Left lung (tissue), 10 donors: ENCODE results near the gene DLG2. TPM values are rescaled to one million over a fixed set of nuclear protein-coding genes. Genes with fewer than 3 reads are reported as not detected.

Source experiments
- ATAC-seq: fragments of 200-7000 bp; cut with Tn5 transposase; one replicate; pipeline ENCODE4 v1.9.1; 2020; ENCODE audit warnings: moderate library complexity
- DNase-seq, 4 donors: peaks; one replicate each; pipeline ENCODE4 v3.0.0-alpha.2; 2013 to 2020
- H3K27ac ChIP-seq, 2 donors: fragments of 200-600 bp; sonication (generic) in 1 of 2; one replicate each; pipeline versions ENCODE4 v1.5.0 to v1.8.0; 2020 to 2021
- H3K27me3 ChIP-seq, 2 donors: fragments of 200-600 bp; sonication (generic) in 1 of 2; one replicate each; pipeline versions ENCODE4 v1.5.0 to v1.8.0; 2020 to 2021
- H3K36me3 ChIP-seq, 2 donors: fragments of 200-600 bp; sonication (generic) in 1 of 2; one replicate each; pipeline versions ENCODE4 v1.5.0 to v1.8.0; 2020 to 2021
- H3K4me1 ChIP-seq, 2 donors: fragments of 200-600 bp; one replicate each; pipeline ENCODE4 v1.8.0; 2021
- H3K4me3 ChIP-seq, 2 donors: fragments of 200-600 bp; sonication (generic) in 1 of 2; one replicate each; pipeline versions ENCODE4 v1.5.0 to v1.8.0; 2020 to 2021; ENCODE audit warnings: mild to moderate bottlenecking in 1 of 2
- H3K9me3 ChIP-seq, 2 donors: fragments of 200-600 bp; sonication (generic) in 1 of 2; one replicate each; pipeline versions ENCODE4 v1.5.0 to v1.8.0; 2020 to 2021
- CTCF ChIP-seq, 2 donors: fragments of 200-600 bp; sonication (generic) in 1 of 2; IDR thresholded peaks; one replicate each; pipeline versions ENCODE4 v1.5.0 to v1.8.0; 2021; ENCODE audit warnings: antibody characterized with exemption in 2 of 2
- intact Hi-C, 2 donors: fragments of 100-400 bp; cut with DNase I; formaldehyde crosslinking; loops; one replicate each; pipeline versions ENCODE4 v1.11.2 to v1.14.2; 2022
- polyA plus RNA-seq, 6 donors: library from polyadenylated mRNA; unstranded; fragments of 120-200 nt; gene quantifications; one replicate each; pipeline ENCODE4 v1.2.1, GENCODE V29; 2013; ENCODE audit not compliant: insufficient read length in 6 of 6
- total RNA-seq, 2 donors: library from RNA; stranded (reverse); fragmentation: NEBNext Ultra II Directional; extraction: Animal tissue kit (Norgen Biotek cat#: 25700); gene quantifications; one replicate each; pipeline ENCODE4 v1.2.1, GENCODE V29; 2021
- donor health status: DM: no; HTN: yes; CAD: no.
- donor health status: DM: no; HTN: no; CAD: no.

Gene DLG2
- total and polyA plus RNA-seq, 8 donors: 4.5 to 15.0 (median 8.6) TPM

- no peak for TF ChIP-seq CTCF (IDR thresholded peaks at IDR 0.05)
- Histone ChIP-seq H3K9me3 (no peaks in the 10 kb centered on the region), H3K4me1 (no peaks in the 10 kb centered on the region), H3K4me3 (no peak overlapping the region), H3K27me3 (no peaks in the 10 kb centered on the region), H3K36me3 (no peaks in the 10 kb centered on the region), H3K27ac (no peak overlapping the region)
- DNase-seq (no peak), ATAC-seq (no peak)
- intact Hi-C loops: no loop called here
Observed at GRCh38 chr11:84218318-84218717, 1408.8 kb downstream of the DLG2 start.

- TF ChIP-seq CTCF (IDR thresholded peaks at IDR 0.05): no peak
- intact Hi-C loops: no loop called here
Observed at GRCh38 chr11:84215672-84216071, 1411.5 kb downstream of the DLG2 start.

GRCh38 chr11:84214557-84214956 is 1412.6 kb downstream of the DLG2 start:
- intact Hi-C loops: no loop called here
- Histone ChIP-seq H3K27me3 (no peaks in the 10 kb centered on the region), H3K36me3 (no peaks in the 10 kb centered on the region), H3K4me3 (no peak overlapping the region), H3K4me1 (no peaks in the 10 kb centered on the region), H3K9me3 (no peaks in the 10 kb centered on the region), H3K27ac (no peak overlapping the region)
- no peak for TF ChIP-seq CTCF (IDR thresholded peaks at IDR 0.05)
- no peak for ATAC-seq
- DNase-seq: no peak

More at GRCh38 chr11:84215672-84216071, 1411.5 kb downstream of the DLG2 start:
- Histone ChIP-seq H3K4me3 (no peak overlapping the region), H3K4me1 (no peaks in the 10 kb centered on the region), H3K27ac (no peak overlapping the region), H3K9me3 (no peaks in the 10 kb centered on the region), H3K36me3 (no peaks in the 10 kb centered on the region), H3K27me3 (no peaks in the 10 kb centered on the region)
- no peak for DNase-seq
- no peak for ATAC-seq

- Histone ChIP-seq H3K27me3 (no peaks in the 10 kb centered on the region), H3K9me3 (no peaks in the 10 kb centered on the region), H3K36me3 (no peaks in the 10 kb centered on the region), H3K4me1 (no peaks in the 10 kb centered on the region), H3K27ac (no peak overlapping the region), H3K4me3 (no peak overlapping the region)
- ATAC-seq (no peak), DNase-seq (no peak)
- intact Hi-C loops: no loop called here
- TF ChIP-seq CTCF (IDR thresholded peaks at IDR 0.05): no peak
Observed at GRCh38 chr11:84212468-84213390, 1414.4 kb downstream of the DLG2 start.

GRCh38 chr11:84211896-84212295 is 1415.2 kb downstream of the DLG2 start:
- H3K4me1 ChIP-seq: no peaks in the 10 kb centered on the region
- no peaks in the 10 kb centered on the region for H3K36me3 ChIP-seq
- H3K27ac ChIP-seq: no peak overlapping the region
- ATAC-seq: no peak
- no peak for TF ChIP-seq CTCF (IDR thresholded peaks at IDR 0.05)
- H3K27me3 ChIP-seq: no peaks in the 10 kb centered on the region
- no peak for DNase-seq
- no peaks in the 10 kb centered on the region for H3K9me3 ChIP-seq
- H3K4me3 ChIP-seq: no peak overlapping the region
- intact Hi-C loops: no loop called here
